Measurements from ENCODE around the gene PAK2. TPM values are rescaled to one million over a fixed set of nuclear protein-coding genes. Genes with fewer than 3 reads are reported as not detected.

PAK2 gene
- total RNA-seq, 1 donor = 57.0 TPM

- H3K4me3 ChIP-seq (ENCODE audit: low read depth, low read length) = no peak overlapping the region
- no peak for TF ChIP-seq CTCF (IDR thresholded peaks at IDR 0.05; ENCODE audit: insufficient read depth, low read depth, low read length)
- no peak for DNase-seq (ENCODE audit: low read depth)
These were observed 42.4 kb upstream of the PAK2 start for GRCh38 chr3:196697270-196697669.

- no peak for DNase-seq (ENCODE audit: low read depth)
- no peak overlapping the region for H3K4me3 ChIP-seq (ENCODE audit: low read depth, low read length)
- no peak for TF ChIP-seq CTCF (IDR thresholded peaks at IDR 0.05; ENCODE audit: insufficient read depth, low read depth, low read length)
These were observed 39.9 kb upstream of the PAK2 start for GRCh38 chr3:196699749-196700148.

GRCh38 chr3:196700801-196701200 lies 38.9 kb upstream of the PAK2 start:
- no peak overlapping the region for H3K4me3 ChIP-seq (ENCODE audit: low read depth, low read length)
- no peak for DNase-seq (ENCODE audit: low read depth)
- TF ChIP-seq CTCF (IDR thresholded peaks at IDR 0.05; ENCODE audit: insufficient read depth, low read depth, low read length) = no peak

GRCh38 chr3:196706327-196706726 lies 33.3 kb upstream of the PAK2 start:
- no peak for TF ChIP-seq CTCF (IDR thresholded peaks at IDR 0.05; ENCODE audit: insufficient read depth, low read depth, low read length)
- DNase-seq (ENCODE audit: low read depth) = no peak
- H3K4me3 ChIP-seq (ENCODE audit: low read depth, low read length) = no peak overlapping the region

- H3K4me3 ChIP-seq (ENCODE audit: low read depth, low read length) = no peak overlapping the region
- no peak for DNase-seq (ENCODE audit: low read depth)
- no peak for TF ChIP-seq CTCF (IDR thresholded peaks at IDR 0.05; ENCODE audit: insufficient read depth, low read depth, low read length)
These were observed 32.9 kb upstream of the PAK2 start for GRCh38 chr3:196706731-196707130.

GRCh38 chr3:196707566-196707965 lies 32.1 kb upstream of the PAK2 start:
- DNase-seq (ENCODE audit: low read depth) = no peak
- TF ChIP-seq CTCF (IDR thresholded peaks at IDR 0.05; ENCODE audit: insufficient read depth, low read depth, low read length) = no peak

GRCh38 chr3:196708467-196708866 lies 31.2 kb upstream of the PAK2 start:
- DNase-seq (ENCODE audit: low read depth) = no peak
- TF ChIP-seq CTCF (IDR thresholded peaks at IDR 0.05; ENCODE audit: insufficient read depth, low read depth, low read length) = no peak
- no peak overlapping the region for H3K4me3 ChIP-seq (ENCODE audit: low read depth, low read length)

More at GRCh38 chr3:196707566-196707965, 32.1 kb upstream of the PAK2 start:
- no peak overlapping the region for H3K4me3 ChIP-seq (ENCODE audit: low read depth, low read length)
